SK-N-SH treated with all-trans-retinoic acid at 6 μM for 48 hours (cell line): Measurements from ENCODE around the gene ARHGAP4.
A peak's percentile ranks its signal among the peaks of the same experiment; 100 is the strongest.

Experiments
- ATAC-seq: fragments of 200-7000 bp; cut with Tn5 transposase; 3 replicates; pipeline ENCODE4 v1.9.1; 2020; ENCODE audit warnings: mild to moderate bottlenecking, moderate library complexity
- ARNTL ChIP-seq: fragments of 450-650 bp; formaldehyde crosslinking; IDR thresholded peaks from 2 replicates; pipeline ENCODE4 v1.5.0; 2020; ENCODE audit warnings: low read depth, mild to moderate bottlenecking, moderate library complexity, borderline replicate concordance
- BACH2 ChIP-seq: fragments of 250-450 bp; sonication (Bioruptor Pico); IDR thresholded peaks from 2 replicates; pipeline ENCODE4 v1.9.0; 2021; ENCODE audit warnings: mild to moderate bottlenecking, borderline replicate concordance
- CREB5 ChIP-seq: fragments of 250-450 bp; sonication (Bioruptor Pico); IDR thresholded peaks from 2 replicates; pipeline ENCODE4 v1.5.1; 2020; ENCODE audit warnings: low read depth, mild to moderate bottlenecking, moderate library complexity
- CSDC2 ChIP-seq: fragments of 250-450 bp; sonication (Bioruptor Pico); IDR thresholded peaks from 2 replicates; pipeline ENCODE4 v1.5.0; 2020; ENCODE audit warnings: mild to moderate bottlenecking, moderate library complexity
- ESRRG ChIP-seq: fragments of 250-450 bp; sonication (Bioruptor Pico); IDR thresholded peaks from 2 replicates; pipeline ENCODE4 v1.6.1; 2021; ENCODE audit warnings: mild to moderate bottlenecking
- GLIS3 ChIP-seq: fragments of 250-450 bp; sonication (Bioruptor Pico); IDR thresholded peaks from 2 replicates; pipeline ENCODE4 v1.5.0; 2020; ENCODE audit warnings: mild to moderate bottlenecking, moderate library complexity
- POU6F1 ChIP-seq: fragments of 250-450 bp; sonication (Bioruptor Pico); IDR thresholded peaks from 2 replicates; pipeline ENCODE4 v1.8.0; 2021; ENCODE audit warnings: low read depth, mild to moderate bottlenecking, moderate library complexity, borderline replicate concordance
- PPARA ChIP-seq: fragments of 250-450 bp; sonication (Bioruptor Pico); IDR thresholded peaks from 2 replicates; pipeline ENCODE4 v1.5.0; 2020; ENCODE audit warnings: mild to moderate bottlenecking, borderline replicate concordance
- RARB ChIP-seq: fragments of 250-450 bp; sonication (Bioruptor Pico); IDR thresholded peaks from 2 replicates; pipeline ENCODE4 v1.8.0; 2021; ENCODE audit warnings: mild to moderate bottlenecking, moderate library complexity
- SNAI2 ChIP-seq: fragments of 250-450 bp; sonication (Bioruptor Pico); IDR thresholded peaks from 2 replicates; pipeline ENCODE4 v1.5.0; 2020; ENCODE audit warnings: mild to moderate bottlenecking, moderate library complexity
- TCF4 ChIP-seq: fragments of 250-450 bp; sonication (Bioruptor Pico); IDR thresholded peaks from 2 replicates; pipeline ENCODE4 v1.8.0; 2021; ENCODE audit warnings: mild to moderate bottlenecking, moderate library complexity, borderline replicate concordance
- TOX ChIP-seq: fragments of 250-450 bp; sonication (Bioruptor Pico); IDR thresholded peaks from 2 replicates; pipeline ENCODE4 v1.8.0; 2021; ENCODE audit warnings: mild to moderate bottlenecking, moderate library complexity, borderline replicate concordance
- TSHZ2 ChIP-seq: fragments of 250-450 bp; sonication (Bioruptor Pico); IDR thresholded peaks from 2 replicates; pipeline ENCODE4 v1.5.0; 2020; ENCODE audit warnings: mild to moderate bottlenecking, moderate library complexity
- ZC3H10 ChIP-seq: fragments of 250-450 bp; sonication (Bioruptor Pico); IDR thresholded peaks from 2 replicates; pipeline ENCODE4 v1.5.1; 2021; ENCODE audit warnings: mild to moderate bottlenecking, moderate library complexity
- ZFP3 ChIP-seq: fragments of 250-450 bp; sonication (Bioruptor Pico); IDR thresholded peaks from 2 replicates; pipeline ENCODE4 v1.5.0; 2020; ENCODE audit warnings: mild to moderate bottlenecking, moderate library complexity
- ZFP30 ChIP-seq: fragments of 450-650 bp; formaldehyde crosslinking; IDR thresholded peaks from 2 replicates; pipeline ENCODE4 v1.5.0; 2022; ENCODE audit warnings: mild to moderate bottlenecking, moderate library complexity
- ZNF565 ChIP-seq: fragments of 450-650 bp; formaldehyde crosslinking; conservative IDR thresholded peaks from 2 replicates; pipeline ENCODE4 v1.5.0; 2020; ENCODE audit warnings: low read depth, mild to moderate bottlenecking, moderate library complexity
- ZNF70 ChIP-seq: fragments of 450-650 bp; formaldehyde crosslinking; IDR thresholded peaks from 2 replicates; pipeline ENCODE4 v1.5.0; 2020; ENCODE audit warnings: mild to moderate bottlenecking, moderate library complexity
- ZNF8 ChIP-seq: fragments of 450-650 bp; formaldehyde crosslinking; IDR thresholded peaks from 2 replicates; pipeline ENCODE4 v1.5.0; 2020; ENCODE audit warnings: mild to moderate bottlenecking, moderate library complexity

Gene ARHGAP4

GRCh38 chrX:153930011-153930910 is 4.2 kb upstream of the ARHGAP4 start (continued):
- TF ChIP-seq ZNF8 (CRISPR knock-in tag): no peak
- no peak for TF ChIP-seq BACH2 (CRISPR knock-in tag)
- TF ChIP-seq ESRRG (CRISPR knock-in tag): no peak
- TF ChIP-seq GLIS3 (CRISPR knock-in tag): no peak
- TF ChIP-seq, all 23 proteins: peak for 0

- no peak for ATAC-seq
- TF ChIP-seq BACH2 (CRISPR knock-in tag): no peak
- TF ChIP-seq, all 23 proteins: peak for 0
Observed at GRCh38 chrX:153929576-153929975, 3.5 kb upstream of the ARHGAP4 start.

- ATAC-seq: no peak
- TF ChIP-seq RARB (CRISPR knock-in tag): no peak
- no peak for TF ChIP-seq PPARA
- no peak for TF ChIP-seq ZNF8 (CRISPR knock-in tag)
- TF ChIP-seq ZNF70 (CRISPR knock-in tag): no peak
- no peak for TF ChIP-seq ZC3H10 (CRISPR knock-in tag)
- no peak for TF ChIP-seq ZFP30 (CRISPR knock-in tag)
- no peak for TF ChIP-seq TSHZ2 (CRISPR knock-in tag)
- no peak for TF ChIP-seq ZNF565 (CRISPR knock-in tag)
- TF ChIP-seq POU6F1: no peak
Observed at GRCh38 chrX:153928846-153929245, 2.8 kb upstream of the ARHGAP4 start.

GRCh38 chrX:153927922-153928760 is 2.1 kb upstream of the ARHGAP4 start:
- peak; percentile 95 for ATAC-seq
- TF ChIP-seq CSDC2 (CRISPR knock-in tag) (peak; percentile 12; the same call in 1 of the 2 replicates), ZNF565 (CRISPR knock-in tag) (no peak), TSHZ2 (CRISPR knock-in tag) (0 out of 2 replicates have a peak, but pooled peaks have one; percentile 28)
- TF ChIP-seq, all 23 proteins: peak for 2

GRCh38 chrX:153927672-153927921 is 1.5 kb upstream of the ARHGAP4 start:
- no peak; the same call in 1 of the 3 replicates for ATAC-seq
- no peak for TF ChIP-seq BACH2 (CRISPR knock-in tag)
- TF ChIP-seq CREB5 (CRISPR knock-in tag): no peak
- TF ChIP-seq RARB (CRISPR knock-in tag): no peak
- no peak for TF ChIP-seq TCF4 (CRISPR knock-in tag)
- TF ChIP-seq GLIS3 (CRISPR knock-in tag): no peak
- TF ChIP-seq TOX: no peak
- no peak for TF ChIP-seq ZFP30 (CRISPR knock-in tag)
- no peak for TF ChIP-seq SNAI2 (CRISPR knock-in tag)
- no peak for TF ChIP-seq ZFP3 (CRISPR knock-in tag)
- no peak for TF ChIP-seq ESRRG (CRISPR knock-in tag)
- no peak for TF ChIP-seq PPARA
- no peak for TF ChIP-seq ZNF565 (CRISPR knock-in tag)
- no peak for TF ChIP-seq ARNTL (CRISPR knock-in tag)
